HEK293 (cell line): ENCODE data around the gene HECTD4.

Source experiments
- ATF2 ChIP-seq: fragments of 450-650 bp; formaldehyde crosslinking; IDR thresholded peaks from 2 replicates; pipeline ENCODE4 v1.5.1; 2016; ENCODE audit warnings: missing biosample characterization, missing genetic modification characterization, low read depth
- ELK4 ChIP-seq: IDR thresholded peaks from 2 replicates; pipeline ENCODE4 v1.6.1; 2011; ENCODE audit warnings: mild to moderate bottlenecking, low read depth, low read length, borderline replicate concordance
- GLI4 ChIP-seq: fragments of 450-650 bp; formaldehyde crosslinking; IDR thresholded peaks from 2 replicates; pipeline ENCODE4 v1.5.1; 2016; ENCODE audit warnings: missing biosample characterization, missing genetic modification characterization
- HOXA7 ChIP-seq: sonication (generic); formaldehyde crosslinking; IDR thresholded peaks from 2 replicates; pipeline ENCODE4 v1.8.1; 2022; ENCODE audit warnings: missing genetic modification reagents, borderline replicate concordance
- IKZF3 ChIP-seq: fragments of 450-650 bp; IDR thresholded peaks from 2 replicates; pipeline ENCODE4 v1.5.0; 2018; ENCODE audit warnings: missing biosample characterization, mild to moderate bottlenecking, missing genetic modification characterization, moderate library complexity
- KLF7 ChIP-seq: fragments of 450-650 bp; formaldehyde crosslinking; IDR thresholded peaks from 2 replicates; pipeline ENCODE4 v1.5.1; 2016; ENCODE audit warnings: missing biosample characterization, missing genetic modification characterization, borderline replicate concordance
- MEIS1 ChIP-seq: sonication (generic); formaldehyde crosslinking; IDR thresholded peaks from 2 replicates; pipeline ENCODE4 v1.8.1; 2022; ENCODE audit warnings: missing genetic modification reagents, mild to moderate bottlenecking, borderline replicate concordance
- OSR2 ChIP-seq: fragments of 450-650 bp; formaldehyde crosslinking; IDR thresholded peaks from 2 replicates; pipeline ENCODE4 v1.5.1; 2016; ENCODE audit warnings: missing biosample characterization, missing genetic modification characterization
- PRDM10 ChIP-seq: fragments of 450-650 bp; formaldehyde crosslinking; IDR thresholded peaks from 2 replicates; pipeline ENCODE4 v1.5.1; 2016; ENCODE audit warnings: missing biosample characterization, missing genetic modification characterization
- SP2 ChIP-seq: fragments of 450-650 bp; formaldehyde crosslinking; IDR thresholded peaks from 2 replicates; pipeline ENCODE4 v1.5.1; 2016; ENCODE audit warnings: missing biosample characterization, missing genetic modification characterization
- TRIM28 ChIP-seq: IDR thresholded peaks from 2 replicates; pipeline ENCODE4 v1.6.1; 2011; ENCODE audit warnings: low read length, control low read depth, borderline replicate concordance
- ZBTB26 ChIP-seq: fragments of 450-650 bp; formaldehyde crosslinking; optimal IDR thresholded peaks from 2 replicates; pipeline ENCODE3; 2016; ENCODE audit warnings: missing biosample characterization, mild to moderate bottlenecking, missing genetic modification characterization
- ZBTB48 ChIP-seq: fragments of 450-650 bp; formaldehyde crosslinking; IDR thresholded peaks from 2 replicates; pipeline ENCODE4 v1.5.1; 2016; ENCODE audit warnings: missing biosample characterization, missing genetic modification characterization
- ZFHX2 ChIP-seq: fragments of 450-650 bp; formaldehyde crosslinking; conservative IDR thresholded peaks from 2 replicates; pipeline ENCODE4 v1.5.1; 2016; ENCODE audit warnings: missing biosample characterization, missing genetic modification characterization
- ZFP41 ChIP-seq: fragments of 450-650 bp; formaldehyde crosslinking; IDR thresholded peaks from 2 replicates; pipeline ENCODE4 v1.5.1; 2016; ENCODE audit warnings: missing biosample characterization, missing genetic modification characterization, borderline replicate concordance
- ZNF112 ChIP-seq: fragments of 450-650 bp; formaldehyde crosslinking; IDR thresholded peaks from 2 replicates; pipeline ENCODE4 v1.5.0; 2017; ENCODE audit warnings: missing biosample characterization, missing genetic modification characterization
- ZNF169 ChIP-seq: fragments of 450-650 bp; formaldehyde crosslinking; IDR thresholded peaks from 2 replicates; pipeline ENCODE4 v1.5.1; 2016; ENCODE audit warnings: missing biosample characterization, missing genetic modification characterization
- ZNF175 ChIP-seq: fragments of 450-650 bp; formaldehyde crosslinking; IDR thresholded peaks from 2 replicates; pipeline ENCODE4 v1.5.1; 2016; ENCODE audit warnings: missing biosample characterization, missing genetic modification characterization
- ZNF18 ChIP-seq: fragments of 450-650 bp; formaldehyde crosslinking; IDR thresholded peaks from 2 replicates; pipeline ENCODE4 v1.5.1; 2016; ENCODE audit warnings: missing biosample characterization, missing genetic modification characterization
- ZNF266 ChIP-seq: fragments of 450-650 bp; formaldehyde crosslinking; IDR thresholded peaks from 2 replicates; pipeline ENCODE4 v1.5.1; 2016; ENCODE audit warnings: missing biosample characterization, missing genetic modification characterization, low read depth
- ZNF324 ChIP-seq: fragments of 450-650 bp; formaldehyde crosslinking; IDR thresholded peaks from 2 replicates; pipeline ENCODE4 v1.5.1; 2016; ENCODE audit warnings: missing biosample characterization, missing genetic modification characterization
- ZNF391 ChIP-seq: fragments of 450-650 bp; formaldehyde crosslinking; IDR thresholded peaks from 2 replicates; pipeline ENCODE4 v1.5.1; 2016; ENCODE audit warnings: low read depth, missing biosample characterization, missing genetic modification characterization, borderline replicate concordance
- ZNF549 ChIP-seq: fragments of 450-650 bp; IDR thresholded peaks from 2 replicates; pipeline ENCODE4 v1.5.1; 2018; ENCODE audit warnings: missing biosample characterization, missing genetic modification characterization, mild to moderate bottlenecking, inconsistent platforms, moderate library complexity
- ZNF555 ChIP-seq: fragments of 450-650 bp; formaldehyde crosslinking; conservative IDR thresholded peaks from 2 replicates; pipeline ENCODE4 v1.5.1; 2017; ENCODE audit warnings: missing biosample characterization, mild to moderate bottlenecking, missing genetic modification characterization, inconsistent platforms
- ZNF560 ChIP-seq: fragments of 450-650 bp; formaldehyde crosslinking; IDR thresholded peaks from 2 replicates; pipeline ENCODE4 v1.5.1; 2017; ENCODE audit warnings: missing biosample characterization, missing genetic modification characterization, borderline replicate concordance
- ZNF580 ChIP-seq: fragments of 450-650 bp; formaldehyde crosslinking; IDR thresholded peaks from 2 replicates; pipeline ENCODE4 v1.5.1; 2016; ENCODE audit warnings: missing biosample characterization, missing genetic modification characterization
- ZNF624 ChIP-seq: fragments of 450-650 bp; formaldehyde crosslinking; IDR thresholded peaks from 2 replicates; pipeline ENCODE4 v1.5.1; 2017; ENCODE audit warnings: missing biosample characterization, missing genetic modification characterization
- ZNF664 ChIP-seq: fragments of 450-650 bp; formaldehyde crosslinking; IDR thresholded peaks from 2 replicates; pipeline ENCODE4 v1.5.1; 2016; ENCODE audit warnings: missing biosample characterization, missing genetic modification characterization
- ZNF677 ChIP-seq: fragments of 450-650 bp; IDR thresholded peaks from 2 replicates; pipeline ENCODE4 v1.5.0; 2018; ENCODE audit warnings: missing biosample characterization, mild to moderate bottlenecking, missing genetic modification characterization, moderate library complexity
- ZNF701 ChIP-seq: fragments of 450-650 bp; formaldehyde crosslinking; IDR thresholded peaks from 2 replicates; pipeline ENCODE4 v1.5.1; 2016; ENCODE audit warnings: missing biosample characterization, missing genetic modification characterization
- ZNF777 ChIP-seq: fragments of 450-650 bp; formaldehyde crosslinking; IDR thresholded peaks from 2 replicates; pipeline ENCODE4 v1.5.1; 2017; ENCODE audit warnings: missing biosample characterization, missing genetic modification characterization, borderline replicate concordance
- ZSCAN23 ChIP-seq: fragments of 450-650 bp; formaldehyde crosslinking; IDR thresholded peaks from 2 replicates; pipeline ENCODE4 v1.5.1; 2016; ENCODE audit warnings: missing biosample characterization, missing genetic modification characterization
- ZXDB ChIP-seq: fragments of 450-650 bp; formaldehyde crosslinking; IDR thresholded peaks from 2 replicates; pipeline ENCODE4 v1.5.1; 2016; ENCODE audit warnings: missing biosample characterization, missing genetic modification characterization

The HECTD4 gene

GRCh38 chr12:112381406-112381882 is 787 bp downstream of the HECTD4 start (continued):
- TF ChIP-seq ELK4 (no peak), KLF7 (0 out of 2 replicates have a peak, but pooled peaks have one; percentile 17), ZNF664 (tag by site-specific recombination) (no peak), ZNF560 (tag by site-specific recombination) (no peak), ZNF324 (tag by site-specific recombination) (no peak), ZNF169 (tag by site-specific recombination) (no peak), ZNF580 (tag by site-specific recombination) (peak; percentile 78; the same call in 1 of the 2 replicates), ZNF18 (tag by site-specific recombination) (no peak), ZNF266 (tag by site-specific recombination) (no peak), ZNF677 (tag by site-specific recombination) (no peak), ZXDB (tag by site-specific recombination) (0 out of 2 replicates have a peak, but pooled peaks have one; percentile 25), ZFP41 (tag by site-specific recombination) (no peak), OSR2 (tag by site-specific recombination) (no peak), GLI4 (tag by site-specific recombination) (no peak), ZBTB26 (tag by site-specific recombination) (peak; percentile 35), ZFHX2 (no peak), ZNF391 (no peak), ZNF624 (tag by site-specific recombination) (no peak), TRIM28 (no peak), ATF2 (no peak), ZNF777 (tag by site-specific recombination) (no peak), SP2 (tag by site-specific recombination) (peak; percentile 40; the same call in 1 of the 2 replicates), IKZF3 (tag by site-specific recombination) (0 out of 2 replicates have a peak, but pooled peaks have one; percentile 11), ZNF112 (tag by site-specific recombination) (no peak), ZSCAN23 (no peak), ZNF549 (tag by site-specific recombination) (no peak), ZBTB48 (tag by site-specific recombination) (no peak), ZNF175 (tag by site-specific recombination) (no peak), ZNF555 (tag by site-specific recombination) (no peak), PRDM10 (tag by site-specific recombination) (no peak), HOXA7 (CRISPR knock-in tag) (no peak), ZNF701 (tag by site-specific recombination) (no peak), MEIS1 (CRISPR knock-in tag) (no peak)
